ENCODE results near the gene ING3. TPM values are rescaled to one million over a fixed set of nuclear protein-coding genes. Genes with fewer than 3 reads are reported as not detected.

The ING3 gene
- total and polyA plus RNA-seq, 2 donors (not counting 3 experiments of a cell fraction or from before 2014, with no cell fraction given), result 8.7 to 19.6 TPM

DNA sequence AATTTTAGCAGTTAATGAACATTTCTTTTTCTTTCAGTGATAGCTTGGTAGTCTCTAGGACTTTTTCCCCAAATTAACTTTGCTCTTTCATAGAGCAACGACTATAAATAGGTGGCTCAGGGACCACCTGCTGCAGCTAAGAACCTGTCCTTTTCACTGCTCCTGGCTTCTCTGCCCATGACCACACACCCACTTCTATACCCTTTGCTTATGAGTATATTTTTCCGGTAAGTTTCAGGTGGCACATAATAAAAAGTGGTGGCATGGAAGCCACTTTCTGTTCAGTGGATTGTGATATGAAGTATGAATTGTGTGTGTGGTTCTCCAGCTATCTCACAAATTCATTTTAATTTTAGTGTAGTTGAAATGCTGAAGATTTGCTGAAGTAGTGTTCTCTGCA, 1.2 kb downstream of the ING3 start:
- CTCF ChIA-PET, result interaction anchor here (0.8 to 2.4 kb wide), 5 partner anchors 9 to 157 kb away, joined by 3 to 9 read pairs (median 6); no protein-coding TSS in a partner anchor
- intact Hi-C loops (cut with micrococcal nuclease), result loop anchor here (1.0 to 10.0 kb wide), 4 partner anchors 21 to 593 kb away; no protein-coding TSS in a partner anchor

More for the DNA sequence above, 1.2 kb downstream of the ING3 start:
- Histone ChIP-seq H3K4me2 (ENCODE audit: insufficient read depth, low read length) (peak overlapping the region; percentile 95), H3K9me3 (replicated peaks; ENCODE audit: control insufficient read depth, insufficient read depth, low read length) (no peaks in the 10 kb centered on the region), H3K36me3 (ENCODE audit: control insufficient read depth in 2 of 2, extremely low read depth in 1 of 2, insufficient read depth in 2 of 2, low read length in 2 of 2) (peaks cover 0 to 7% of the 10 kb centered on the region in 2 experiments), H2AFZ (ENCODE audit: low read depth, low read length) (no peak overlapping the region), H3K27me3 (ENCODE audit: control insufficient read depth in 2 of 2, insufficient read depth in 2 of 2, low read length in 2 of 2) (no peaks in the 10 kb centered on the region), H3K4me1 (ENCODE audit: control insufficient read depth, extremely low read depth, insufficient read depth, low read length) (peaks cover 18% of the 10 kb centered on the region), H3K9ac (replicated peaks; ENCODE audit: extremely low read depth, insufficient read depth, low read length) (no peak overlapping the region), H4K20me1 (replicated peaks; ENCODE audit: control insufficient read depth, extremely low read depth, insufficient read depth, low read length) (no peaks in the 10 kb centered on the region), H3K27ac (ENCODE audit: insufficient read depth, low read depth, low read length) (no peak overlapping the region), H3K9me1 (replicated peaks; ENCODE audit: control insufficient read depth, extremely low read depth, insufficient read depth, low read length) (no peaks in the 10 kb centered on the region), H3K79me2 (ENCODE audit: control insufficient read depth, insufficient read depth, low read length) (peaks cover 14% of the 10 kb centered on the region), H3K4me3 (replicated peaks in 1 of 3; ENCODE audit: insufficient read depth in 1 of 3, low read depth in 1 of 3, low read length in 3 of 3) (peak overlapping the region in 1 of 3 experiments; percentile 96)
- dilution Hi-C loops (cut with MboI; ENCODE audit: extremely low pct_ligation_motif_present, low sequenced_read_pairs), result no loop called here
- DNase-seq (ENCODE audit: low read depth, low spot score) (no peak), FAIRE-seq (no peak)
- POLR2A ChIA-PET, result no interaction called here
- no TSS peak for BruUV-seq (replicated peaks)
- TF ChIP-seq EZH2 (IDR thresholded peaks at IDR 0.05; ENCODE audit: borderline replicate concordance, low read depth, low read length, severe bottlenecking), result no peak
- TF ChIP-seq, protein P1, sequence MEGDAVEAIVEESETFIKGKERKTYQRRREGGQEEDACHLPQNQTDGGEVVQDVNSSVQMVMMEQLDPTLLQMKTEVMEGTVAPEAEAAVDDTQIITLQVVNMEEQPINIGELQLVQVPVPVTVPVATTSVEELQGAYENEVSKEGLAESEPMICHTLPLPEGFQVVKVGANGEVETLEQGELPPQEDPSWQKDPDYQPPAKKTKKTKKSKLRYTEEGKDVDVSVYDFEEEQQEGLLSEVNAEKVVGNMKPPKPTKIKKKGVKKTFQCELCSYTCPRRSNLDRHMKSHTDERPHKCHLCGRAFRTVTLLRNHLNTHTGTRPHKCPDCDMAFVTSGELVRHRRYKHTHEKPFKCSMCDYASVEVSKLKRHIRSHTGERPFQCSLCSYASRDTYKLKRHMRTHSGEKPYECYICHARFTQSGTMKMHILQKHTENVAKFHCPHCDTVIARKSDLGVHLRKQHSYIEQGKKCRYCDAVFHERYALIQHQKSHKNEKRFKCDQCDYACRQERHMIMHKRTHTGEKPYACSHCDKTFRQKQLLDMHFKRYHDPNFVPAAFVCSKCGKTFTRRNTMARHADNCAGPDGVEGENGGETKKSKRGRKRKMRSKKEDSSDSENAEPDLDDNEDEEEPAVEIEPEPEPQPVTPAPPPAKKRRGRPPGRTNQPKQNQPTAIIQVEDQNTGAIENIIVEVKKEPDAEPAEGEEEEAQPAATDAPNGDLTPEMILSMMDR (IDR thresholded peaks at IDR 0.05; ENCODE audit: extremely low read depth in 1 of 2, insufficient read depth in 1 of 2, low read depth in 1 of 2, low read length in 2 of 2), result no peak
- TF ChIP-seq, protein P2, sequence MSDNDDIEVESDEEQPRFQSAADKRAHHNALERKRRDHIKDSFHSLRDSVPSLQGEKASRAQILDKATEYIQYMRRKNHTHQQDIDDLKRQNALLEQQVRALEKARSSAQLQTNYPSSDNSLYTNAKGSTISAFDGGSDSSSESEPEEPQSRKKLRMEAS (IDR thresholded peaks at IDR 0.05; ENCODE audit: insufficient read depth, insufficient read length), result no peak
- TF ChIP-seq MYC (IDR thresholded peaks at IDR 0.05; ENCODE audit: low read depth, low read length), result no peak
- TF ChIP-seq JUN (IDR thresholded peaks at IDR 0.05; ENCODE audit: borderline replicate concordance, insufficient read depth, insufficient read length, low read depth), result no peak
- no peak for TF ChIP-seq POLR2AphosphoS5 (IDR thresholded peaks at IDR 0.05; ENCODE audit: insufficient read depth, low read depth, low read length)
- no peak for TF ChIP-seq GATA2 (IDR thresholded peaks at IDR 0.05; ENCODE audit: insufficient read depth, insufficient read length, low read depth, low read length)
- no peak for TF ChIP-seq FOS (IDR thresholded peaks at IDR 0.05; ENCODE audit: borderline replicate concordance, insufficient read depth, low read length)
- no peak for TF ChIP-seq POLR2A (IDR thresholded peaks at IDR 0.05; ENCODE audit: low read depth, low read length)
